Gastrocnemius medialis (tissue), 4 donors: ENCODE data around the gene CYB561A3. TPM values are rescaled to one million over a fixed set of nuclear protein-coding genes. Genes with fewer than 3 reads are reported as not detected.

Experiments used
- ATAC-seq, 2 donors: fragments of 150-250 bp; one replicate each; pipeline ENCODE4 v1.9.1; 2016
- DNase-seq, 2 donors: peaks; one replicate each; pipeline ENCODE4 v3.0.0-alpha.2; 2019
- H3K27ac ChIP-seq, 4 donors: fragments of 200-600 bp; sonication (generic); 1 replicate in 1 of 4; 2 replicates in 3 of 4; pipeline ENCODE4 v1.5.1; 2016 to 2018; ENCODE audit warnings: mild to moderate bottlenecking in 2 of 4, moderate library complexity in 1 of 4
- H3K27me3 ChIP-seq, 3 donors: fragments of 200-600 bp; sonication (generic) in 2 of 3; 1 replicate in 1 of 3; 2 replicates in 2 of 3; pipeline versions ENCODE4 v1.5.1 to v1.6.0; 2016 to 2019; ENCODE audit warnings: mild to moderate bottlenecking in 1 of 3, moderate library complexity in 1 of 3
- H3K36me3 ChIP-seq, 2 donors: fragments of 200-600 bp; sonication (generic) in 1 of 2; one replicate each; pipeline ENCODE4 v1.5.1; 2017 to 2018
- H3K4me1 ChIP-seq, 2 donors: fragments of 200-600 bp; sonication (generic) in 1 of 2; one replicate each; pipeline ENCODE4 v1.5.1; 2016 to 2017; ENCODE audit warnings: mild to moderate bottlenecking in 2 of 2
- H3K4me3 ChIP-seq, 4 donors: fragments of 200-600 bp; sonication (generic) in 3 of 4; 1 replicate in 1 of 4; 2 replicates in 3 of 4; pipeline ENCODE4 v1.5.1; 2016 to 2019; ENCODE audit warnings: mild to moderate bottlenecking in 2 of 4
- H3K9me3 ChIP-seq, 3 donors: fragments of 200-600 bp; sonication (generic) in 2 of 3; 1 replicate in 1 of 3; 2 replicates in 2 of 3; pipeline ENCODE4 v1.5.1; 2016 to 2019
- POLR2A ChIP-seq, 2 donors: fragments of 450-650 bp; IDR thresholded peaks; one replicate each; pipeline ENCODE4 v1.6.1; 2017; ENCODE audit warnings: antibody characterized with exemption in 2 of 2, mild to moderate bottlenecking in 2 of 2, moderate library complexity in 2 of 2
- in situ Hi-C, 4 donors: fragments of 200-750 bp; cut with MboI; loops; one replicate each; pipeline versions ENCODE4 v1.15.0 to v1.8.0; 2017; ENCODE audit warnings: low sequenced_read_pairs in 4 of 4
- intact Hi-C: fragments of 100-400 bp; cut with DNase I; formaldehyde crosslinking; loops from one replicate; pipeline ENCODE4 v1.15.1; 2023; ENCODE audit warnings: low total_unique reads
- total RNA-seq, 4 donors: library from RNA; depleted of rRNA; stranded (reverse); fragments of >200 nt; gene quantifications; one replicate each; pipeline versions ENCODE4 v1.1.0 to v1.2.3, GENCODE V29; 2016
- TF ChIP-seq, protein P1 (sequence below), 5 experiments: fragments of 450-650 bp in 3 of 5; fragments of 200-600 bp in 2 of 5; sonication (generic) in 2 of 5; IDR thresholded peaks in 4 of 5; conservative IDR thresholded peaks in 1 of 5; 1 replicate in 4 of 5; 2 replicates in 1 of 5; pipeline ENCODE4 v1.5.1; 2016 to 2019; ENCODE audit warnings: antibody characterized with exemption in 5 of 5, mild to moderate bottlenecking in 3 of 5, moderate library complexity in 3 of 5

Gene CYB561A3
- total RNA-seq, 4 donors from 2014 or later: 23.7 to 56.6 (median 26.4) TPM

DNA sequence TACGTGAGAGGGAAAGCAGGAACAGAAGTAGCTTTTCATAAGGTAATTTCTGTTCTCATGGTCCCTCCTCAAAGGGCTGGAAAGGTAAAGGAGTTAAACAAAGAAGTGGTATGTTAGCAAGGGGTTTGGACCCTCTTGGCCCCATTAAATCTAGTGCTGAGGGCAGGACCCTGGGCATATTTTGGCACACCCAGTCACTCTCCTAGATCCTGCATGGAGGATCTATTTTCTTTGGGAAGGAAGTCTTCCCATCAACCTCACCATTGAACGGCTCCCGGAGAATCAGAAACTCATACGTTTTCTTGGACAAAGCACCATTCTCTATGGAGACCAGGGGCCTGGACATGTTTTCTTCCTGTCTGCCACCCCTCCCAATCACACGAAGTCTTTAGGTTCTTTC lies 42.4 kb upstream of the CYB561A3 start:
- Histone ChIP-seq H3K27ac (peak overlapping the region in 1 of 4 donors; percentile 58), H3K9me3 (no peaks in the 10 kb centered on the region), H3K27me3 (no peaks in the 10 kb centered on the region), H3K4me3 (no peak overlapping the region), H3K4me1 (peaks cover 4 to 8% of the 10 kb centered on the region in 2 donors), H3K36me3 (peaks cover 0 to 67% of the 10 kb centered on the region in 2 donors)
- DNase-seq (no peak), ATAC-seq (no peak)
- in situ Hi-C loops: no loop called here
- TF ChIP-seq POLR2A (IDR thresholded peaks at IDR 0.05): no peak
- TF ChIP-seq, protein P1, sequence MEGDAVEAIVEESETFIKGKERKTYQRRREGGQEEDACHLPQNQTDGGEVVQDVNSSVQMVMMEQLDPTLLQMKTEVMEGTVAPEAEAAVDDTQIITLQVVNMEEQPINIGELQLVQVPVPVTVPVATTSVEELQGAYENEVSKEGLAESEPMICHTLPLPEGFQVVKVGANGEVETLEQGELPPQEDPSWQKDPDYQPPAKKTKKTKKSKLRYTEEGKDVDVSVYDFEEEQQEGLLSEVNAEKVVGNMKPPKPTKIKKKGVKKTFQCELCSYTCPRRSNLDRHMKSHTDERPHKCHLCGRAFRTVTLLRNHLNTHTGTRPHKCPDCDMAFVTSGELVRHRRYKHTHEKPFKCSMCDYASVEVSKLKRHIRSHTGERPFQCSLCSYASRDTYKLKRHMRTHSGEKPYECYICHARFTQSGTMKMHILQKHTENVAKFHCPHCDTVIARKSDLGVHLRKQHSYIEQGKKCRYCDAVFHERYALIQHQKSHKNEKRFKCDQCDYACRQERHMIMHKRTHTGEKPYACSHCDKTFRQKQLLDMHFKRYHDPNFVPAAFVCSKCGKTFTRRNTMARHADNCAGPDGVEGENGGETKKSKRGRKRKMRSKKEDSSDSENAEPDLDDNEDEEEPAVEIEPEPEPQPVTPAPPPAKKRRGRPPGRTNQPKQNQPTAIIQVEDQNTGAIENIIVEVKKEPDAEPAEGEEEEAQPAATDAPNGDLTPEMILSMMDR (IDR thresholded peaks at IDR 0.05 in 4 of 5, conservative IDR thresholded peaks at IDR 0.05 in 1 of 5): no peak
- intact Hi-C loops: no loop called here

DNA sequence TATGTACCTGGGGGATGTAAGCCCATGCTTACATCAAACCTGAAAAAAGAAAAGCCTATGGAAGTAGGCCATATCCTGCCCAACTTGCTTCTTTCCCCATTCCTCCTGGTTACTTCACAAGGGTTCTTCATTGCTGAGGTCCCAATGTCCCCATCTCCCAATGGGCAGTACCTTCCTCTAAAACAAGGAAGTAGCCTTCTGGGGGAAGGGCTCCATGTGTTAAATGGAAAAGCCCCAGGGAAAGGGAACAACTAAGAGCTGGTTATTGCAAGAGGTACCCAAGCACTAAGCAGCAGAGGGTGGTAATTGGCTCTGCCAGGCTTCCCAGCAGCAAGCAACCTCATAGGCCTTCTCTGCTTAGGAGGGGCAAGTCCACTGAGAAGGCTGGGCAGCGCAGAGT lies 42.0 kb upstream of the CYB561A3 start:
- TF ChIP-seq, protein P1 (IDR thresholded peaks at IDR 0.05 in 4 of 5, conservative IDR thresholded peaks at IDR 0.05 in 1 of 5): no peak
- no peak for TF ChIP-seq POLR2A (IDR thresholded peaks at IDR 0.05)
- in situ Hi-C loops: no loop called here
- no peak overlapping the region for H3K27ac ChIP-seq

DNA sequence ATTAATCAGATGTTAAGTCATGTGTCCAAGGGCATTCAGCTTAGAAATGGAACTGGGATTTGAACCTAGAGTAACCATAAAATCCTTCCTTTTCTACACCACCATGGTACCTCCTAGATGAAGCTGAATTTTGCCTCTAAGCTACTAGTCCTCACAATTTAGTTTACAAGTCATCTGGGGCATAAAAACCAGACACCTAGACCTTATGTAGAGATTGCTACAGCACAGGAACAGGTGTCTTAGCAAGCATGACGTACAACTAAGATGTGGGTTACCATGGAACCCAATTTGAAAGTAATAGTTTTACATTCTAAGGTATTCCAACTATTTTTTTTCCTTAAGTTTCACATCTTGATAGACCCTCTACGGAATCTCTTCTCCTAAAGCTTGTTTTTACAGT lies 39.9 kb upstream of the CYB561A3 start:
- TF ChIP-seq, protein P1 (IDR thresholded peaks at IDR 0.05 in 4 of 5, conservative IDR thresholded peaks at IDR 0.05 in 1 of 5): no peak
- no peak for TF ChIP-seq POLR2A (IDR thresholded peaks at IDR 0.05)
- H3K9me3 ChIP-seq: no peaks in the 10 kb centered on the region
- intact Hi-C loops: no loop called here
- ATAC-seq (no peak), DNase-seq (no peak)
- no peak overlapping the region for H3K27ac ChIP-seq
- no peak overlapping the region for H3K4me3 ChIP-seq
- H3K36me3 ChIP-seq: peaks cover 0 to 57% of the 10 kb centered on the region in 2 donors
- no peaks in the 10 kb centered on the region for H3K27me3 ChIP-seq
- in situ Hi-C loops: no loop called here
- H3K4me1 ChIP-seq: peaks cover 4 to 8% of the 10 kb centered on the region in 2 donors

More for the DNA sequence above, 42.0 kb upstream of the CYB561A3 start:
- H3K9me3 ChIP-seq: no peaks in the 10 kb centered on the region
- ATAC-seq (no peak), DNase-seq (no peak)
- no peaks in the 10 kb centered on the region for H3K27me3 ChIP-seq
- H3K4me1 ChIP-seq: peaks cover 4 to 8% of the 10 kb centered on the region in 2 donors
- intact Hi-C loops: no loop called here
- H3K36me3 ChIP-seq: peaks cover 0 to 66% of the 10 kb centered on the region in 2 donors
- H3K4me3 ChIP-seq: no peak overlapping the region

DNA sequence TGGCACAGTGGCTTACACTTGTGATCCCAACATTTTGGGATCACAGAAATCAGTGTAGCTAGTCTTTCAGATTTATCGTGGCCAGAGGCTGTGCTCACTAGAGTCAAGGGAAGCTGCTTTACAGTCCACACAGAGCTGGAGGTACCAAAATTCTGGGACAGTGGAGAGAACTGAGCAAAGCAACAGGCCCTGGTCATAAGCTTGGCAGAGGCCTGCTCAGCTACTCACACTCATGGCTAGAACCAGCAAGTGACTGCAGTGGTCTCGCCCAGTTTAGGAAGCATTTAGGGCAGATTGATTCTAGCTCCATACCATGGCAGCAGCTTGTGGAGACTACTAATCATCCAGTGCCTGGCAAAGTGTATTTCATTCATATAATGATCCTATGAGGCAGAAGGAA lies 39.5 kb upstream of the CYB561A3 start:
- Histone ChIP-seq H3K36me3 (peaks cover 0 to 56% of the 10 kb centered on the region in 2 donors), H3K27me3 (no peaks in the 10 kb centered on the region), H3K4me3 (no peak overlapping the region), H3K4me1 (peaks cover 3 to 8% of the 10 kb centered on the region in 2 donors), H3K27ac (no peak overlapping the region), H3K9me3 (no peaks in the 10 kb centered on the region)
- TF ChIP-seq POLR2A (IDR thresholded peaks at IDR 0.05): no peak
- TF ChIP-seq, protein P1 (IDR thresholded peaks at IDR 0.05 in 4 of 5, conservative IDR thresholded peaks at IDR 0.05 in 1 of 5): no peak
- in situ Hi-C loops (no loop called here), intact Hi-C loops (no loop called here)
- no peak for DNase-seq
- ATAC-seq: no peak
